ENCODE results near the gene MYO1E. TPM values are rescaled to one million over a fixed set of nuclear protein-coding genes. Genes with fewer than 3 reads are reported as not detected.

Gene MYO1E
- polyA plus RNA-seq, 4 donors: 70.3 to 212 (median 156) TPM

- no peak for DNase-seq (ENCODE audit: low read depth in 4 of 4, low spot score in 3 of 4)
Observed at GRCh38 chr15:59240036-59240435, 132.6 kb downstream of the MYO1E start.

- no peak for DNase-seq (ENCODE audit: low read depth in 4 of 4, low spot score in 3 of 4)
Observed at GRCh38 chr15:59237924-59238331, 134.7 kb downstream of the MYO1E start.

GRCh38 chr15:59237119-59237855, 135.4 kb downstream of the MYO1E start:
- no peak for DNase-seq (ENCODE audit: low read depth in 4 of 4, low spot score in 3 of 4)

GRCh38 chr15:59236394-59236793, 136.3 kb downstream of the MYO1E start:
- no peak for DNase-seq (ENCODE audit: low read depth in 4 of 4, low spot score in 3 of 4)

GRCh38 chr15:59232476-59232875, 140.2 kb downstream of the MYO1E start:
- no peak for DNase-seq (ENCODE audit: low read depth in 4 of 4, low spot score in 3 of 4)

GRCh38 chr15:59230531-59231055, 142.1 kb downstream of the MYO1E start:
- no peak for DNase-seq (ENCODE audit: low read depth in 4 of 4, low spot score in 3 of 4)

- no peak for DNase-seq (ENCODE audit: low read depth in 4 of 4, low spot score in 3 of 4)
Observed at GRCh38 chr15:59229453-59229852, 143.2 kb downstream of the MYO1E start.

- DNase-seq (ENCODE audit: low read depth in 4 of 4, low spot score in 3 of 4): no peak
Observed at GRCh38 chr15:59229015-59229414, 143.7 kb downstream of the MYO1E start.

- no peak for DNase-seq (ENCODE audit: low read depth in 4 of 4, low spot score in 3 of 4)
Observed at GRCh38 chr15:59227021-59227420, 145.7 kb downstream of the MYO1E start.

- DNase-seq (ENCODE audit: low read depth in 4 of 4, low spot score in 3 of 4): no peak
Observed at GRCh38 chr15:59224474-59224873, 148.2 kb downstream of the MYO1E start.

GRCh38 chr15:59223736-59224135, 148.9 kb downstream of the MYO1E start:
- no peak for DNase-seq (ENCODE audit: low read depth in 4 of 4, low spot score in 3 of 4)

- DNase-seq (ENCODE audit: low read depth in 4 of 4, low spot score in 3 of 4): no peak
Observed at GRCh38 chr15:59222906-59223550, 149.6 kb downstream of the MYO1E start.

GRCh38 chr15:59221511-59222505, 150.9 kb downstream of the MYO1E start:
- peak in 2 of 4 donors; percentile 17 to 31 for DNase-seq (ENCODE audit: low read depth in 4 of 4, low spot score in 3 of 4)

GRCh38 chr15:59218710-59219109, 154.0 kb downstream of the MYO1E start:
- DNase-seq (ENCODE audit: low read depth in 4 of 4, low spot score in 3 of 4): no peak

GRCh38 chr15:59217876-59218498, 154.7 kb downstream of the MYO1E start:
- DNase-seq (ENCODE audit: low read depth in 4 of 4, low spot score in 3 of 4): no peak

GRCh38 chr15:59216911-59217310, 155.8 kb downstream of the MYO1E start:
- DNase-seq (ENCODE audit: low read depth in 4 of 4, low spot score in 3 of 4): no peak

- DNase-seq (ENCODE audit: low read depth in 4 of 4, low spot score in 3 of 4): no peak
Observed at GRCh38 chr15:59210186-59210585, 162.5 kb downstream of the MYO1E start.

- DNase-seq (ENCODE audit: low read depth in 4 of 4, low spot score in 3 of 4): no peak
Observed at GRCh38 chr15:59208613-59209249, 163.9 kb downstream of the MYO1E start.

GRCh38 chr15:59206623-59207183, 166.0 kb downstream of the MYO1E start, which contains the start of gene LDHAL6B:
TSS of gene LDHAL6B (plus strand) at chr15:59206843. CDS start at chr15:59206941, 98 bp downstream.
- DNase-seq (ENCODE audit: low read depth in 4 of 4, low spot score in 3 of 4): no peak

Measured in left renal pelvis (tissue), 4 donors.